ENCODE results near the gene NPFF. TPM values are rescaled to one million over a fixed set of nuclear protein-coding genes. Genes with fewer than 3 reads are reported as not detected.

NPFF gene
- total and polyA plus RNA-seq, 4 donors, result not detected

DNA sequence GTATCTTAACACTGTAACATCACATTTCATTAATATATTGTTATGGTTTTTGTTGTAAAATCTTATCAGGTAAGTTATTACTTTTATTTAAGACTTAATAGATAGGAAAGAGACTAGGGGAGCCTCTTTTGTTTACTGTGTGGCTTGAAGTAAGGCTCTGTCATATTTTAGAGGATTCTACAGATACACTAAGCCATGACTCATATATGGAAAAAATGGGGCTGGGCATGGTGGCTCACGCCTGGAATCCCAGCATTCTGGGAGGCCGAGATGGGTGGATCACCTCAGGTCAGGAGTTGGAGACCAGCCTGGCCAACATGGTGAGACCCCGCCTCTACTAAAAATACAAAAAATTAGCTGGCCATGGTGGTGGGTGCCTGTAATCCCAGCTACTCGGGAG lies 23.6 kb upstream of the NPFF start (continued):
- TF ChIP-seq, protein P1, sequence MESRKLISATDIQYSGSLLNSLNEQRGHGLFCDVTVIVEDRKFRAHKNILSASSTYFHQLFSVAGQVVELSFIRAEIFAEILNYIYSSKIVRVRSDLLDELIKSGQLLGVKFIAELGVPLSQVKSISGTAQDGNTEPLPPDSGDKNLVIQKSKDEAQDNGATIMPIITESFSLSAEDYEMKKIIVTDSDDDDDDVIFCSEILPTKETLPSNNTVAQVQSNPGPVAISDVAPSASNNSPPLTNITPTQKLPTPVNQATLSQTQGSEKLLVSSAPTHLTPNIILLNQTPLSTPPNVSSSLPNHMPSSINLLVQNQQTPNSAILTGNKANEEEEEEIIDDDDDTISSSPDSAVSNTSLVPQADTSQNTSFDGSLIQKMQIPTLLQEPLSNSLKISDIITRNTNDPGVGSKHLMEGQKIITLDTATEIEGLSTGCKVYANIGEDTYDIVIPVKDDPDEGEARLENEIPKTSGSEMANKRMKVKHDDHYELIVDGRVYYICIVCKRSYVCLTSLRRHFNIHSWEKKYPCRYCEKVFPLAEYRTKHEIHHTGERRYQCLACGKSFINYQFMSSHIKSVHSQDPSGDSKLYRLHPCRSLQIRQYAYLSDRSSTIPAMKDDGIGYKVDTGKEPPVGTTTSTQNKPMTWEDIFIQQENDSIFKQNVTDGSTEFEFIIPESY (IDR thresholded peaks at IDR 0.05), result no peak
- no peak for TF ChIP-seq FOXA1 (IDR thresholded peaks at IDR 0.05)
- TF ChIP-seq, protein P2, sequence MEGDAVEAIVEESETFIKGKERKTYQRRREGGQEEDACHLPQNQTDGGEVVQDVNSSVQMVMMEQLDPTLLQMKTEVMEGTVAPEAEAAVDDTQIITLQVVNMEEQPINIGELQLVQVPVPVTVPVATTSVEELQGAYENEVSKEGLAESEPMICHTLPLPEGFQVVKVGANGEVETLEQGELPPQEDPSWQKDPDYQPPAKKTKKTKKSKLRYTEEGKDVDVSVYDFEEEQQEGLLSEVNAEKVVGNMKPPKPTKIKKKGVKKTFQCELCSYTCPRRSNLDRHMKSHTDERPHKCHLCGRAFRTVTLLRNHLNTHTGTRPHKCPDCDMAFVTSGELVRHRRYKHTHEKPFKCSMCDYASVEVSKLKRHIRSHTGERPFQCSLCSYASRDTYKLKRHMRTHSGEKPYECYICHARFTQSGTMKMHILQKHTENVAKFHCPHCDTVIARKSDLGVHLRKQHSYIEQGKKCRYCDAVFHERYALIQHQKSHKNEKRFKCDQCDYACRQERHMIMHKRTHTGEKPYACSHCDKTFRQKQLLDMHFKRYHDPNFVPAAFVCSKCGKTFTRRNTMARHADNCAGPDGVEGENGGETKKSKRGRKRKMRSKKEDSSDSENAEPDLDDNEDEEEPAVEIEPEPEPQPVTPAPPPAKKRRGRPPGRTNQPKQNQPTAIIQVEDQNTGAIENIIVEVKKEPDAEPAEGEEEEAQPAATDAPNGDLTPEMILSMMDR (IDR thresholded peaks at IDR 0.05; ENCODE audit: low read depth, low read length, missing input control), result no peak

DNA sequence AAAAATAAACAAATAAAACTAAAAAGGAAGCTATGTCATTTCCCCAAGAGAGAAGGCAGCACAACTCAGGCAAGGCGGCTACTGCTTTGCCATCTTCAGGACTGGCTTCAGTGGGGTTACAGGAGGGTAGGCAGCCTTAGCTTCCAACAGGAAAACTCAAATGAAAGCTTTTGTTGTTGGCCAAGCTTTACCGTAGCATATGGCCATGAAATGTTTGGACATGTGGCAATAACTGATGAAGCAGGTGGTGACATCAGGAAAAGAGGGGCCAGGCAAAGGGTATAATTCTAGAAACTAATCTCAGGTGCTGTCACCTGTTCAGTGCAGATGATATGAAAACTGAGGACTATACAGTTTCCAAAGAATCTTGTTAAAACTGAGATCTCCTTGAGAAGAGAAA lies 22.8 kb upstream of the NPFF start:
- 95% methylated on average over 2 of the region's 2 CpGs for WGBS

DNA sequence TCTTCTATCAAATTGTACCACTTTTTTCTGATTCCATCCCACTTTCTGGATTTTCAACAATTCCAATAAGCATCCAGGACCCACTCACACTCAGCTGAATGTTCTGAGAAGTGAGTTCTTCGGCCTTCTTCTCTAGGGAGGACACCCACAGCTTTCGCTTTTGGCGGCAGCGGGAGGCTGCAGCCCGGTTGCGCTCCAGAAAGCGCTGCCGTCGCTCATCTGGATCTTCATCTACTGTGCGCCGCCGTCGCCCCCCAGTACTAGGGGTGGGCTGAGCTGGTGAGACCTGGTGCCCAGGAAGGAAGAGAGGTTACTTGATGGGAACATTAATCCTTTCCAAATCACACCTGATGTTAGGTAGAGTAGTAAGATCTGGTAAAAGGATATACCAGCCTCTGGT lies 17.2 kb upstream of the NPFF start:
- Histone ChIP-seq H3K4me1 (ENCODE audit: control insufficient read depth in 4 of 4, insufficient read depth in 4 of 4, low read length in 3 of 4) (no peaks in the 10 kb centered on the region), H3K9ac (ENCODE audit: low read depth in 1 of 2, low read length in 2 of 2) (no peak overlapping the region), H3K27ac (ENCODE audit: low read depth in 1 of 2, low read length in 2 of 2) (no peak overlapping the region), H3K27me3 (ENCODE audit: control insufficient read depth in 4 of 4, insufficient read depth in 4 of 4, low read length in 3 of 4) (no peaks in the 10 kb centered on the region), H3K4me3 (ENCODE audit: low read depth in 1 of 3, low read length in 3 of 3) (no peak overlapping the region), H3K36me3 (ENCODE audit: control insufficient read depth in 4 of 4, insufficient read depth in 3 of 4, low read depth in 1 of 4, low read length in 3 of 4) (peaks cover 13 to 63% (median 49%) of the 10 kb centered on the region in 4 donors), H3K9me3 (ENCODE audit: control insufficient read depth in 4 of 4, low read length in 3 of 4) (no peaks in the 10 kb centered on the region)
- TF ChIP-seq, protein P2 (IDR thresholded peaks at IDR 0.05; ENCODE audit: low read depth, low read length, missing input control), result no peak
- TF ChIP-seq, protein P3, sequence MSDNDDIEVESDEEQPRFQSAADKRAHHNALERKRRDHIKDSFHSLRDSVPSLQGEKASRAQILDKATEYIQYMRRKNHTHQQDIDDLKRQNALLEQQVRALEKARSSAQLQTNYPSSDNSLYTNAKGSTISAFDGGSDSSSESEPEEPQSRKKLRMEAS (IDR thresholded peaks at IDR 0.05), result no peak
- TF ChIP-seq HNF4A (conservative IDR thresholded peaks at IDR 0.05) (no peak), YY1 (IDR thresholded peaks at IDR 0.05) (no peak), SP1 (IDR thresholded peaks at IDR 0.05) (no peak), TAF1 (conservative IDR thresholded peaks at IDR 0.05) (no peak), EGR1 (IDR thresholded peaks at IDR 0.05; ENCODE audit: low read depth in 2 of 2) (no peak), RXRA (IDR thresholded peaks at IDR 0.05) (no peak), RAD21 (IDR thresholded peaks at IDR 0.05) (no peak)
- TF ChIP-seq, protein P4, sequence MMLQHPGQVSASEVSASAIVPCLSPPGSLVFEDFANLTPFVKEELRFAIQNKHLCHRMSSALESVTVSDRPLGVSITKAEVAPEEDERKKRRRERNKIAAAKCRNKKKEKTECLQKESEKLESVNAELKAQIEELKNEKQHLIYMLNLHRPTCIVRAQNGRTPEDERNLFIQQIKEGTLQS (IDR thresholded peaks at IDR 0.05), result no peak
- TF ChIP-seq, protein P1 (IDR thresholded peaks at IDR 0.05), result no peak
- DNase-seq (ENCODE audit: low spot score), result no peak
- WGBS, result 98% methylated on average over 13 of the region's 13 CpGs

More for the DNA sequence above, 22.8 kb upstream of the NPFF start:
- H3K4me3 ChIP-seq (ENCODE audit: low read depth in 1 of 3, low read length in 3 of 3), result no peak overlapping the region
- H3K36me3 ChIP-seq (ENCODE audit: control insufficient read depth in 4 of 4, insufficient read depth in 3 of 4, low read depth in 1 of 4, low read length in 3 of 4), result peaks cover 2 to 59% (median 48%) of the 10 kb centered on the region in 4 donors
- TF ChIP-seq RXRA (IDR thresholded peaks at IDR 0.05) (no peak), YY1 (IDR thresholded peaks at IDR 0.05) (no peak)
- no peak overlapping the region for H3K27ac ChIP-seq (ENCODE audit: low read depth in 1 of 2, low read length in 2 of 2)
- H3K9me3 ChIP-seq (ENCODE audit: control insufficient read depth in 4 of 4, low read length in 3 of 4), result no peaks in the 10 kb centered on the region
- no peaks in the 10 kb centered on the region for H3K27me3 ChIP-seq (ENCODE audit: control insufficient read depth in 4 of 4, insufficient read depth in 4 of 4, low read length in 3 of 4)
- H3K4me1 ChIP-seq (ENCODE audit: control insufficient read depth in 4 of 4, insufficient read depth in 4 of 4, low read length in 3 of 4), result no peaks in the 10 kb centered on the region
- no peak overlapping the region for H3K9ac ChIP-seq (ENCODE audit: low read depth in 1 of 2, low read length in 2 of 2)
- DNase-seq (ENCODE audit: low spot score), result no peak

Data from liver (tissue), 9 donors.